ENCODE data around the gene LSM4. TPM values are rescaled to one million over a fixed set of nuclear protein-coding genes. Genes with fewer than 3 reads are reported as not detected.

Gene LSM4
- total RNA-seq, 2 donors from 2014 or later: 74.8 to 90.2 TPM

DNA sequence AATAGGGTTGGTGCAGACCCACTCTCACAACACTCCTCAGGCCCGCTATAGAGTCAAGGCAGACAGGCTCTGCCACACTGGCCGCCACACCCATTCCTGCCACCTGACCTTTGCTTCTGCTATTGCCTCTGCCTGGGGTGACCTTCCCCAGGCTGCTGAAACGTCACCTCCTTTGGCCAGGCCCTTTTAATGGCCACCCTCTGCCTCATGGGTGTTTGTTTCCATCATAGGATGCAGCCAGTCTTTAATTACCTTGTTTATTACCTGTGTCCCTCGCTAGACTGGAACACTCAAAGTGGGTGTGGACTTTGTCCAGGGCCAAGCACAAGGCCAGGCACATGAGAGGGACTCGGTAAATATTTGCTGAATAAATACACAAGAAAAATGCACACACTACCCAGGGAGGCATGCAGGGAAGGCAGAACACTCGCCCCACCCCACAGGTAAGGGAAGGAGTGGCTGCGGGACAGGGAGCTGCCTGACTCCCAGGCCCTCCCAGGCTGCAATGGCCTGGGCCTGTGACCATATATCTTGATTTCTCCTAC lies 3.2 kb downstream of the LSM4 start:
- no peak for TF ChIP-seq CTCF (IDR thresholded peaks at IDR 0.05)
- H3K27ac ChIP-seq: no peak overlapping the region
- H3K36me3 ChIP-seq: no peaks in the 10 kb centered on the region
- no peaks in the 10 kb centered on the region for H3K9me3 ChIP-seq
- no peak overlapping the region for H3K4me3 ChIP-seq
- DNase-seq (ENCODE audit: low spot score): no peak
- no peak for ATAC-seq (ENCODE audit: insufficient number of reproducible peaks, low FRiP score, low read depth)
- no peaks in the 10 kb centered on the region for H3K27me3 ChIP-seq (replicated peaks; ENCODE audit: insufficient read depth)
- H3K4me1 ChIP-seq (ENCODE audit: control insufficient read depth in 1 of 2, low read depth in 2 of 2): peaks cover 16 to 32% of the 10 kb centered on the region in 2 donors

GRCh38 chr19:18317961-18318800 lies 4.7 kb downstream of the LSM4 start:
- H3K4me1 ChIP-seq (ENCODE audit: control insufficient read depth in 1 of 2, low read depth in 2 of 2): peaks cover 16 to 33% of the 10 kb centered on the region in 2 donors
- TF ChIP-seq CTCF (IDR thresholded peaks at IDR 0.05): no peak
- no peak for ATAC-seq (ENCODE audit: insufficient number of reproducible peaks, low FRiP score, low read depth)

GRCh38 chr19:18313398-18313797 lies 9.5 kb downstream of the LSM4 start:
- peaks cover 5 to 40% of the 10 kb centered on the region in 2 donors for H3K4me1 ChIP-seq (ENCODE audit: control insufficient read depth in 1 of 2, low read depth in 2 of 2)
- peak overlapping the region; percentile 66 to 67 for H3K27ac ChIP-seq
- ATAC-seq (ENCODE audit: insufficient number of reproducible peaks, low FRiP score, low read depth) (no peak), DNase-seq (ENCODE audit: low spot score) (no peak)
- H3K36me3 ChIP-seq: no peaks in the 10 kb centered on the region
- H3K4me3 ChIP-seq: no peak overlapping the region
- no peak for TF ChIP-seq CTCF (IDR thresholded peaks at IDR 0.05)
- H3K9me3 ChIP-seq: no peaks in the 10 kb centered on the region
- H3K27me3 ChIP-seq (replicated peaks; ENCODE audit: insufficient read depth): no peaks in the 10 kb centered on the region

More at GRCh38 chr19:18317961-18318800, 4.7 kb downstream of the LSM4 start:
- DNase-seq (ENCODE audit: low spot score): no peak
- H3K9me3 ChIP-seq: no peaks in the 10 kb centered on the region
- no peaks in the 10 kb centered on the region for H3K36me3 ChIP-seq
- H3K27me3 ChIP-seq (replicated peaks; ENCODE audit: insufficient read depth): no peaks in the 10 kb centered on the region
- H3K4me3 ChIP-seq: no peak overlapping the region
- peak overlapping the region in 1 of 2 donors; percentile 20 for H3K27ac ChIP-seq

- Histone ChIP-seq H3K9me3 (no peaks in the 10 kb centered on the region), H3K36me3 (no peaks in the 10 kb centered on the region), H3K4me1 (ENCODE audit: control insufficient read depth in 1 of 2, low read depth in 2 of 2) (peaks cover 17 to 53% of the 10 kb centered on the region in 2 donors), H3K4me3 (no peak overlapping the region), H3K27me3 (replicated peaks; ENCODE audit: insufficient read depth) (no peaks in the 10 kb centered on the region), H3K27ac (no peak overlapping the region)
- ATAC-seq (ENCODE audit: insufficient number of reproducible peaks, low FRiP score, low read depth): no peak
- TF ChIP-seq CTCF (IDR thresholded peaks at IDR 0.05): no peak
- no peak for DNase-seq (ENCODE audit: low spot score)
Observed at GRCh38 chr19:18312092-18312534, 10.8 kb downstream of the LSM4 start.

DNA sequence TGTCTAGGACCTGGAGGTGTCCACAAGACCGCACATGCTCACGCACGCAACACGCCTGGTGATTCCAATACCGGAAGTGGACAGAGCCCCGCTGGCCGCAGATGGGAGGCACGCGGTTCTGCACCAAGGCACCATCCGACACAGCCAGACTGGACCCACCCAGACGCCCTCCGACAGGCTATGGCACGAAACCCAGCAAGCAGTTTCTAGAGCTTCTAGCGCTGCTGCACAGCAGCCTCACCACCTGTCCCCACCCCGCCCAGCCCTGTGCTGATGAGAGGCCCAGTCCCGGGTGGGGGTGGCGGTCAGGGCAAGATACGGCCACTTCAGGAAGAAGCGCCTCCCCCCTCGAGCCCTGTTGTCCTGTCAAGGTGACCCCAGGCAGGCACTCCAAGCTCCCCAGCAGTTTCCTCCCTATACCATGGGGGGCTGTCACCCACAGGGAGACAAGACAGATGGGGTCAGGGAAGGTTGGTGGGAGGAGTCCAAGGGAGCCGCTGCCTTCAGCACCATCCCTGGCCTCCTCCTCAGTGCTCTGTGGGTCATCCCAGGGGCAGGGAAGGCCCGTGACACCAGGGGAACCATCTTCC lies 11.3 kb downstream of the LSM4 start:
- DNase-seq (ENCODE audit: low spot score): no peak
- Histone ChIP-seq H3K27me3 (replicated peaks; ENCODE audit: insufficient read depth) (no peaks in the 10 kb centered on the region), H3K4me3 (no peak overlapping the region), H3K9me3 (no peaks in the 10 kb centered on the region), H3K27ac (no peak overlapping the region), H3K36me3 (no peaks in the 10 kb centered on the region), H3K4me1 (ENCODE audit: control insufficient read depth in 1 of 2, low read depth in 2 of 2) (peaks cover 19 to 58% of the 10 kb centered on the region in 2 donors)
- TF ChIP-seq CTCF (IDR thresholded peaks at IDR 0.05): no peak
- no peak for ATAC-seq (ENCODE audit: insufficient number of reproducible peaks, low FRiP score, low read depth)
